A673 (cell line): ENCODE measurements around the gene VANGL1. TPM values are rescaled to one million over a fixed set of nuclear protein-coding genes. Genes with fewer than 3 reads are reported as not detected.
A peak's percentile ranks its signal among the peaks of the same experiment; 100 is the strongest.

Experiments
- BruUV-seq: library from RNA; stranded (reverse); fragments of 400-500 nt; replicated peaks from 2 replicates; lab custom pipeline; 2021; lab: Mats Ljungman, UMichigan
- CTCF ChIA-PET: fragments of 300-600 bp; sonication (Branson Sonifier 250); formaldehyde crosslinking; loops from one replicate; lab custom pipeline; 2022; ENCODE audit warnings: antibody characterized with exemption; lab: Charles Lee
- POLR2A ChIA-PET: fragments of 300-600 bp; sonication (Branson Sonifier 250); formaldehyde crosslinking; loops from one replicate; lab custom pipeline; 2022; ENCODE audit warnings: antibody characterized with exemption; ENCODE audit not compliant: low non-redundant PET; lab: Charles Lee
- DNase-seq: peaks from one replicate; pipeline ENCODE4 v3.0.0-alpha.2; 2015; ENCODE audit warnings: low spot score
- H3K27ac ChIP-seq: fragments of 200-600 bp; sonication (generic); 2 replicates; pipeline ENCODE4 v1.5.1; 2016; ENCODE audit warnings: mixed run types, low read depth, mild to moderate bottlenecking, mixed read lengths, antibody characterized with exemption, low read length; ENCODE audit not compliant: poor library complexity, severe bottlenecking
- H3K27me3 ChIP-seq: fragments of 200-600 bp; sonication (generic); replicated peaks from 2 replicates; pipeline ENCODE4 v1.6.1; 2017; ENCODE audit warnings: mixed run types, low read depth, mild to moderate bottlenecking, mixed read lengths, antibody characterized with exemption, low read length; ENCODE audit not compliant: insufficient read depth, poor library complexity
- H3K36me3 ChIP-seq: fragments of 200-600 bp; sonication (generic); 2 replicates; pipeline ENCODE4 v1.6.1; 2016; ENCODE audit warnings: mixed run types, mild to moderate bottlenecking, mixed read lengths, antibody characterized with exemption, low read length; ENCODE audit not compliant: insufficient read depth, poor library complexity, severe bottlenecking
- H3K4me1 ChIP-seq: fragments of 200-600 bp; sonication (generic); 2 replicates; pipeline ENCODE4 v1.6.1; 2017; ENCODE audit warnings: mixed run types, mild to moderate bottlenecking, mixed read lengths, antibody characterized with exemption, low read length; ENCODE audit not compliant: insufficient read depth, poor library complexity, severe bottlenecking
- H3K4me3 ChIP-seq: fragments of 200-600 bp; sonication (generic); 2 replicates; pipeline ENCODE4 v1.5.1; 2016; ENCODE audit warnings: low read depth, mixed run types, mild to moderate bottlenecking, mixed read lengths, low read length; ENCODE audit not compliant: poor library complexity, severe bottlenecking
- H3K9me3 ChIP-seq: fragments of 200-600 bp; sonication (generic); 2 replicates; pipeline ENCODE4 v1.6.1; 2016; ENCODE audit warnings: mixed run types, low read depth, mild to moderate bottlenecking, mixed read lengths, antibody characterized with exemption, low read length; ENCODE audit not compliant: poor library complexity, severe bottlenecking
- CTCF ChIP-seq: fragments of 300-800, 200-600 bp; sonication (generic); conservative IDR thresholded peaks from 2 replicates; pipeline ENCODE4 v1.5.1; 2017; ENCODE audit warnings: low read depth, mild to moderate bottlenecking, antibody characterized with exemption, low read length, moderate library complexity, mixed read lengths
- EZH2 ChIP-seq: fragments of 200-600 bp; sonication (generic); IDR thresholded peaks from 2 replicates; pipeline ENCODE4 v1.6.1; 2017; ENCODE audit warnings: borderline replicate concordance, low read depth, mild to moderate bottlenecking, mixed read lengths, antibody characterized with exemption, low read length; ENCODE audit not compliant: poor library complexity, severe bottlenecking
- intact Hi-C: fragments of 100-400 bp; cut with micrococcal nuclease; formaldehyde crosslinking; loops from one replicate; pipeline ENCODE4 v1.10.0; 2022; ENCODE audit not compliant: unreplicated experiment
- total RNA-seq: library from RNA; stranded (reverse); gene quantifications from 2 replicates; pipeline ENCODE4 v1.2.3, GENCODE V29; 2021

Gene VANGL1
- total RNA-seq, 1 experiment from 2014 or later = 20.0 TPM

GRCh38 chr1:115701090-115701489 lies 59.3 kb downstream of the VANGL1 start:
- ChIA-PET POLR2A (no interaction called here), CTCF (no interaction called here)
- Histone ChIP-seq H3K27ac (no peak overlapping the region), H3K4me3 (no peak overlapping the region), H3K4me1 (peaks cover 18% of the 10 kb centered on the region), H3K36me3 (no peaks in the 10 kb centered on the region), H3K9me3 (no peaks in the 10 kb centered on the region), H3K27me3 (no peaks in the 10 kb centered on the region)
- BruUV-seq = no TSS peak
- TF ChIP-seq EZH2 = no peak
- no peak for TF ChIP-seq CTCF
- intact Hi-C loops = no loop called here
- no peak for DNase-seq

- H3K4me1 ChIP-seq = peaks cover 23% of the 10 kb centered on the region
- H3K27ac ChIP-seq = no peak overlapping the region
- TF ChIP-seq CTCF = no peak
- TF ChIP-seq EZH2 = no peak
- intact Hi-C loops = no loop called here
- ChIA-PET CTCF (no interaction called here), POLR2A (no interaction called here)
- no TSS peak for BruUV-seq
- no peak overlapping the region for H3K4me3 ChIP-seq
- DNase-seq = peak; percentile 30
- H3K27me3 ChIP-seq = no peaks in the 10 kb centered on the region
- no peaks in the 10 kb centered on the region for H3K9me3 ChIP-seq
- no peaks in the 10 kb centered on the region for H3K36me3 ChIP-seq
These were observed 61.2 kb downstream of the VANGL1 start for GRCh38 chr1:115702959-115703358.

GRCh38 chr1:115705085-115705951 lies 63.5 kb downstream of the VANGL1 start:
- BruUV-seq = no TSS peak
- intact Hi-C loops = loop anchor here (2.0 kb wide), 1 partner anchor 63 kb away; no protein-coding TSS in a partner anchor

More at GRCh38 chr1:115705085-115705951, 63.5 kb downstream of the VANGL1 start:
- TF ChIP-seq CTCF = no peak
- no peak for TF ChIP-seq EZH2
- no peaks in the 10 kb centered on the region for H3K27me3 ChIP-seq
- CTCF ChIA-PET = interaction anchor here (0.8 to 2.9 kb wide), 2 partner anchors 10 to 97 kb away, joined by 3 to 29 read pairs; no protein-coding TSS in a partner anchor
- H3K4me1 ChIP-seq = peaks cover 23% of the 10 kb centered on the region
- no peak overlapping the region for H3K4me3 ChIP-seq
- H3K9me3 ChIP-seq = no peaks in the 10 kb centered on the region
- POLR2A ChIA-PET = no interaction called here
- DNase-seq = peak; percentile 82
- no peaks in the 10 kb centered on the region for H3K36me3 ChIP-seq
- peak overlapping the region; percentile 22 for H3K27ac ChIP-seq
